Stomach smooth muscle (tissue), 2 donors: ENCODE results near the gene ZNRF2.
"Not testable (repeated sequence)": the region's sequence is repeated elsewhere in the genome, so short reads cannot be mapped to it uniquely, and the experiment has no call there.

Experiments
- H3K27ac ChIP-seq: one replicate; pipeline ENCODE4 v1.7.0; 2013; ENCODE audit warnings: mild to moderate bottlenecking, low read length, inconsistent platforms
- H3K27me3 ChIP-seq, 2 donors: one replicate each; pipeline ENCODE4 v1.7.0; 2013; ENCODE audit warnings: low read length in 2 of 2; ENCODE audit not compliant: insufficient read depth in 2 of 2, control insufficient read depth in 1 of 2
- H3K36me3 ChIP-seq, 2 donors: one replicate each; pipeline ENCODE4 v1.7.0; 2013; ENCODE audit warnings: low read length in 2 of 2; ENCODE audit not compliant: control insufficient read depth in 2 of 2, insufficient read depth in 2 of 2
- H3K4me1 ChIP-seq: one replicate; pipeline ENCODE4 v1.7.0; 2013; ENCODE audit warnings: low read length; ENCODE audit not compliant: control insufficient read depth, insufficient read depth
- H3K4me3 ChIP-seq, 2 donors: one replicate each; pipeline ENCODE4 v1.7.0; 2013; ENCODE audit warnings: low read length in 2 of 2
- H3K9ac ChIP-seq, 2 donors: one replicate each; pipeline ENCODE4 v1.7.0; 2013; ENCODE audit warnings: low read length in 2 of 2, mild to moderate bottlenecking in 1 of 2
- H3K9me3 ChIP-seq, 2 donors: one replicate each; pipeline ENCODE4 v1.7.0; 2013; ENCODE audit warnings: low read length in 2 of 2; ENCODE audit not compliant: control insufficient read depth in 2 of 2
- donor health status: healthy.
- donor health status: Pancreatic carcinoma.

Gene ZNRF2

DNA sequence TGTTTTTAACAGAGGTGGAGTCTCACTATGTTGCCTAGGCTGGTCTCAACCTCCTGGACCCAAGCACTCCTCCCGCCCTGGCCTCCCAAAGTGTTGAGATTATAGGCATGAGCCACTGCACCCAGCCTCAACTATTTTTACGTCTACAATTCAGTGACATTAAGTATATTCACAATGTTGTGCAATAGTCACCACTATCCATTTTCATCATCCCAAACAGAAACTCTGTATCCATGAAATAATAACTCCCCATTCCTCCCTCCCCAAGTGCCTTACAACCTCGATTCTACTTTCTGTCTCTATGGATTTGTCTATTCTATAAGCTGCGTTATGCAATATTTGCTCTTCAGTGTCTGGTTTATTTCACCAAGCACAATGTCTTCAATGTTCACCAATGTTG, 20.3 kb upstream of the ZNRF2 start:
- Histone ChIP-seq H3K9ac (no peak overlapping the region), H3K36me3 (no peaks in the 10 kb centered on the region), H3K4me1 (no peaks in the 10 kb centered on the region), H3K27me3 (no peaks in the 10 kb centered on the region), H3K9me3 (no peaks in the 10 kb centered on the region), H3K27ac (no peak overlapping the region), H3K4me3 (no peak overlapping the region)

DNA sequence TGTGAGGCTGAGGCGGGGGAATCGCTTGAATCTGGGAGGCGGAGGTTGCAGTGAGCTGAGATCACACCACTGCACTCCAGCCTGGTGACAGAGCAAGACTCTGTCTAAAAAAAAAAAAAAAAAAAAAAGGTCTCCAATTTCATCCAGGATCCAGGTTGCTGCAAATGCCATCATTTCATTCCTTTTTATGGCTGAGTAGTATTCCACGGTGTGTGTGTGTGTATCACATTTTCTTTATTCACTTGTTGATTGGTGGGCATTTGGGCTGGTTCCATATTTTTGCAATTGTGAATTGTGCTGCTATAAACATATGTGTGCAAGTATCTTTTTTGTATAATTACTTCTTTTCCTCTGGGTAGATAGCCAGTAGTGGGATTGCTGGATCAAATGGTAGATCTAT, 19.2 kb upstream of the ZNRF2 start:
- H3K27ac ChIP-seq, result not testable (repeated sequence)

DNA sequence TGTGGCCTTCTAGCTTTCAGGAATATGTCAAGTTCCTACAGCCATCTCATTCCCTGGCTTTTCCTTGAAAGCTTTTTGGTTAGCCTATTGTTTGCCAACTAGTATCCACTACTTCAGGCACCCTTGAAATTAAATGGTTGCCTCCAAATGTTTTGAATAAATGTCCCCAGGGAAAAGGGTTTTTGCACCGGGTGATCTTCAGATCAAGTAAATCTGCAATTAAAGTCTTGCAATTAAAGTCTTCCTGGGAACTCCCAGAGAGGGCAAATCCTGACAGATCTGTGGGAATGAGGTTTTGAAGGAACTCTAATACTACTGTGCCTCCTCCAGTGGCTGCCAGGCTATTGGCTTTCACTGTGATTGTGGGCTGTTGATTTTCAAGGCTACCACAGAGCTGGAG, 17.7 kb upstream of the ZNRF2 start:
- Histone ChIP-seq H3K4me3 (no peak overlapping the region), H3K36me3 (no peaks in the 10 kb centered on the region), H3K9ac (no peak overlapping the region), H3K27ac (no peak overlapping the region), H3K9me3 (no peaks in the 10 kb centered on the region), H3K4me1 (no peaks in the 10 kb centered on the region), H3K27me3 (no peaks in the 10 kb centered on the region)

More for the DNA sequence above, 19.2 kb upstream of the ZNRF2 start:
- H3K4me1 ChIP-seq, H3K27me3 ChIP-seq, H3K36me3 ChIP-seq, H3K4me3 ChIP-seq, H3K9me3 ChIP-seq, H3K9ac ChIP-seq: not testable (repeated sequence)

DNA sequence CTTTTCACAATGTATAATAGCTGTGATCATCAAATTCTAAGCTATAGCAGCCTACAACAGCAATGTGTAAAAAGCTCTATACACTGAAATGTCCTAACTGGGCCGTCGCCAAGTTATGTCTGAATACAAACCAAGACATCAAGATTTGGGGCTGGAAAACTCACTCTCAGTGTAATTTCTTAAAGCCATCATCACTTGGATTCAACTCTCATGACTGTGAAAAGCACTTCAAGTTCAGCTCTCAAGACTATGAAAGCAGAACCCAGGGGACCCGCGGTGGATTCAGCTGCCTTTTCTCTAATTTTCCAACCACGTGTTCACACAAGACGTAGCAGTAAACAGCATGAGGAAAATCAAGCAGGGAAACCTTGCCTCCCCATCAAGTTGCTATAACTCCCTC, 15.8 kb upstream of the ZNRF2 start:
- H3K9me3 ChIP-seq, result no peaks in the 10 kb centered on the region
- H3K4me1 ChIP-seq, result no peaks in the 10 kb centered on the region
- no peaks in the 10 kb centered on the region for H3K36me3 ChIP-seq
- H3K9ac ChIP-seq, result no peak overlapping the region
- H3K4me3 ChIP-seq, result no peak overlapping the region
- no peak overlapping the region for H3K27ac ChIP-seq
- H3K27me3 ChIP-seq, result no peaks in the 10 kb centered on the region

DNA sequence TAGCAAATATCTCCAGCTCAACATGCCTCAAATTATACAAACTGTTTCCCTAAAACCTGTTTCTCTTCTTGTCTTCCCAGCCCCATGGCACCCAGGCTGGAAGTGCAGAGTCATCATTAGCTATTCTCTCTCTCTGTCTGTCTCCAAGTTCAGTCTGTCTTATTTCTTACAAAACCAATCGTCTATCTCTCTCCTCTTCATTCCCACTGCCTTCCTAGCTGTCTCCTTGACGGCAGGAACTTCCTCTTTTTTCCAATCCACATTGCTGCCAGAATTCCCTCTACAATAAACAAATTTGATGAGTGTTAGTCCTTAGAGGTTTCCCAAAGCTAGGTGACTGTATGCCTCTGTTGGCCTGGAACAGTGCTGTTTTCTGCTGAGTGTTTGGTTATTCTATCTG, 14.9 kb upstream of the ZNRF2 start:
- H3K9ac ChIP-seq, result no peak overlapping the region

DNA sequence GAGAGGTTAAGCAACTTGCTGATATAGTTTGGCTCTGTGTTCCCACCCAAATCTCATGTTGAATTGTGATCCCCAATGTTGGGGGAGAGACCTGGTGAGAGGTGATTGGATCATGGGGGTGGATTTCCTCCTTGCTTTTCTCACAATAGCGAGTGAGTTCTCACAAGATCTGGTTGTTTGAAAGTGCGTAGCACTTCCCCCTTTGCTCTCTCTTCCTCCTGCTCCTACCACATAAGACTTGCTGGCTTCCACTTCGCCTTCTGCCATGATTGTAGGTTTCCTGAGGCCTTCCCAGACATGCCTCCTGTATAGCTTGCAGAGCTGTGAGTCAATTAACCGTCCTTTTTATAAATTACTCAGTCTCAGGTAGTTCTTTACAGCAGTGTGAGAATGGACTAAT, 13.5 kb upstream of the ZNRF2 start:
- Histone ChIP-seq H3K27me3 (no peaks in the 10 kb centered on the region), H3K9me3 (no peaks in the 10 kb centered on the region), H3K4me3 (no peak overlapping the region), H3K36me3 (no peaks in the 10 kb centered on the region), H3K27ac (no peak overlapping the region), H3K9ac (no peak overlapping the region), H3K4me1 (no peaks in the 10 kb centered on the region)

More for the DNA sequence above, 14.9 kb upstream of the ZNRF2 start:
- no peaks in the 10 kb centered on the region for H3K4me1 ChIP-seq
- H3K4me3 ChIP-seq, result no peak overlapping the region
- no peak overlapping the region for H3K27ac ChIP-seq
- H3K9me3 ChIP-seq, result no peaks in the 10 kb centered on the region
- no peaks in the 10 kb centered on the region for H3K36me3 ChIP-seq
- no peaks in the 10 kb centered on the region for H3K27me3 ChIP-seq

DNA sequence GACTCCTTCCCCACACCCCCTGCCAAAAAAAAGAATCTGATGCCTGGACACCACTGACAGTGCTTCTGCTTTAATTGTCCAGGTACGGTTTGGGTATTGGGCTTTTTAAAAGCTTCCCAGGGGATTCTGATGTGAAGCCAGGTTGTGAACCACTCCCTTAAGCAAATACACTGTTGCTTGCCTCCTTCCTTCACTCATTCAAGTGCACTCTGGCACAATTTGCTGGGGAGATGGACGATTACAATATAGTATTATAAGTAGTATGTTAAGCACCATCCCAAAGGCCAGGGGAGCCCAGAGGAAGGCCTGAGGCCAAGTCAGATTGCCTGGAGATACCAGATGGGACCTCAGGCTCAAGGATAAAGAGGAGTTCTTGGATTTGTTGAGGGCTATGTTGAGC, 12.3 kb upstream of the ZNRF2 start:
- Histone ChIP-seq H3K27me3 (no peaks in the 10 kb centered on the region), H3K27ac (no peak overlapping the region), H3K4me1 (no peaks in the 10 kb centered on the region), H3K9ac (no peak overlapping the region), H3K4me3 (no peak overlapping the region), H3K9me3 (no peaks in the 10 kb centered on the region), H3K36me3 (no peaks in the 10 kb centered on the region)

DNA sequence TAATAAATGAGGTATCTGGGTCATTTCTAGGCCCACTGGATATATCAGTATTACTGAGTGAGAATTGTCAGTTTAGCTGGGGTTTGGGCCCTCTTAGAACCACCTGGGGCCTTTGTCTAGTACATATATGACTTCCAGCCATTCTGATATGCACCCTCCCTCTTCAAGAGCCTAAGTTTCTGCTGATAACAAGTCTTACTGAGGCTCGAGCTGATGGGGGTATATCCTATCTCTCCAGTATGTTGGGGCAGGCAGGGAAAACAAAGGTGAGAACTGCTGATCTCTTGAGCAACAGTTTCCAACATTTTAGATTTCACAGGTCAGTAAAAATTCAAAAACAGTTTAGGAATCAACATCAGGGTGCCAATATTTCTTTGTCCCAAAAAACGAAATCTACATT, 10.8 kb upstream of the ZNRF2 start:
- H3K27me3 ChIP-seq, result no peaks in the 10 kb centered on the region
- H3K9ac ChIP-seq, result no peak overlapping the region
- H3K4me1 ChIP-seq, result peaks cover 4% of the 10 kb centered on the region
- H3K36me3 ChIP-seq, result no peaks in the 10 kb centered on the region
- no peak overlapping the region for H3K4me3 ChIP-seq
- H3K27ac ChIP-seq, result no peak overlapping the region
- H3K9me3 ChIP-seq, result no peaks in the 10 kb centered on the region

DNA sequence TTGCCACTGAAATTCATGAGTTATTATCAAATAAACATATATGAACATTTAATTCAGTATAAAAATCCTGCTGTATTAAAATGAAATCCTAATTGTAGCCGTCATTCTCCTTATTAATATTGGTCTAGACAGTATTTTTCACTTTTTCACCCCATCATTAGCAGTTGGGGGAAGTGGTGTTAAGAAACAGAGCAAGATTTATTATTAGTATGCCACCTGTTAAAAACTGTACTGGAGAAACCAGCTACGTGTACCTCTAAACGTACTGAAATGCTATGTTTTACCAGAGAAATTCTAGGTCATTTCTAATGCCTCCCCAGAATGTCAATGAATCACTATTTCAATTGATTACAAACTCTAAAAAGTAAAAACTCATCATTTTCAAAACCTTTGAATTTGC, 9.8 kb upstream of the ZNRF2 start:
- Histone ChIP-seq H3K9ac (no peak overlapping the region), H3K27ac (no peak overlapping the region), H3K4me1 (peaks cover 4% of the 10 kb centered on the region), H3K9me3 (no peaks in the 10 kb centered on the region), H3K36me3 (no peaks in the 10 kb centered on the region), H3K4me3 (no peak overlapping the region), H3K27me3 (no peaks in the 10 kb centered on the region)

DNA sequence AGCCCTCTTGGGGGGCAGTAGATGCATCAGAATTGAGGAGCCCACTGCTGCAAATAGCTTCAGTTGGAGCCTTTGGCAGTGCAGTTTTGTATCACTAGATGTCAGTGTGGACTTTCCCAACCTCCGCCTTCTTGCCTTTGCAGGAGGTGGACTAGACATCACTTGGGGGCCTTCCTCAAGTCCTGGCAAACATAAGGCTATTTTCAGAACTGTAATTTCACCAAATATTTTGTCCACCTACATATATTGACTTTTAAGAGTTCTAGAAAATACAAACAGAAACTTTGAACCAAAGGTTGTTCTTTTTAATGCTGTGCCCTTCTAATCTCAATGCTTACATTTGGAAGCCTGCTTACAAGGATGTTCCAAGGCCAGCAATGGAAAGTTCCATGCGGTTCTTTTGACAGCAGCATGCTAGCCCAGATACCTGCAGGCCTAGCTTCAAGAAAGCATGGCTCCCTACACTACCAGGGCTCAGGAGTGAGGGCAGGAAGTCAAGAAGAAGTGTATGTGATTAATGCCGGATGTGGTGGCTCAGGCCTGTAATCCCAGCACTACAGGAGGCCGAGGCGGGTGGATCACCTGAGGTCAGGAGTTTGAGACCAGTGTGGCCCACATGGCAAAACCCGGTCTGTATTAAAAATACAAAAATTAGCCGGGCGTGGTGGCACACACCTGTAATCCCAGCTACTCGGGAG, 8.0 kb upstream of the ZNRF2 start:
- Histone ChIP-seq H3K27me3 (no peaks in the 10 kb centered on the region), H3K36me3 (no peaks in the 10 kb centered on the region), H3K4me3 (no peak overlapping the region), H3K9me3 (no peaks in the 10 kb centered on the region), H3K9ac (no peak overlapping the region), H3K4me1 (peaks cover 4% of the 10 kb centered on the region), H3K27ac (no peak overlapping the region)

DNA sequence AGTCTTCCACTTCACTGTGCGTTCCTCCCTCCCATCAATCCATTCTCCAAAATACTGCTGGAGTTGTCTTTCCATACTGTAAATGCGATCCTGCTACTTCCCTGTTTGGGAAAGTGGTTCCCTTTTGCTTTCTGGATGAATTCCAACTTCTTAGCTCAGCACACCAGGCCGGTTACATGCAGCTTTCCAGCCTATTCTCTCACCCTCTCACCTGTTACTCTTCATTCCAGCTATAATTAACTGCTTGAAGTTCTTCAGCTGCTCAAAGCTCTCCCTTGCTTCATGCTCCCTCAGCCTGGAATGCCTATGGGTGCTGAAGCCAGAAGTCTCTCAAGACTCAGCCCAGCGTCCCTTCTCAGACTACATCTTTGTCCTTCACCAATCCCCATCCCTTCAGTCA, 6.0 kb upstream of the ZNRF2 start:
- no peaks in the 10 kb centered on the region for H3K9me3 ChIP-seq
- H3K4me3 ChIP-seq, result no peak overlapping the region
- H3K9ac ChIP-seq, result no peak overlapping the region
- peaks cover 4% of the 10 kb centered on the region for H3K4me1 ChIP-seq
- no peaks in the 10 kb centered on the region for H3K27me3 ChIP-seq
- no peaks in the 10 kb centered on the region for H3K36me3 ChIP-seq
- no peak overlapping the region for H3K27ac ChIP-seq
